MM.1S (cell line): Measurements from ENCODE around the gene NOD1.

Experiments
- CTCF ChIP-seq: fragments of 300-600 bp; sonication (generic); IDR thresholded peaks from 2 replicates; pipeline ENCODE4 v1.5.1; 2016; ENCODE audit warnings: antibody characterized with exemption, low read length, mixed read lengths
- EZH2 ChIP-seq: fragments of 300-600 bp; sonication (generic); optimal IDR thresholded peaks from 2 replicates; pipeline ENCODE3; 2017; ENCODE audit warnings: low read depth, mild to moderate bottlenecking, antibody characterized with exemption, low read length, mixed read lengths

- no peak for TF ChIP-seq CTCF
- no peak for TF ChIP-seq EZH2
Observed at GRCh38 chr7:30413864-30414263, 64.7 kb downstream of the NOD1 start.
